SK-N-SH treated with all-trans-retinoic acid at 6 μM for 48 hours (cell line): ENCODE results near the gene TMEM94.

Experiments used
- ARNTL ChIP-seq: fragments of 450-650 bp; formaldehyde crosslinking; IDR thresholded peaks from 2 replicates; pipeline ENCODE4 v1.5.0; 2020; ENCODE audit warnings: low read depth, mild to moderate bottlenecking, moderate library complexity, borderline replicate concordance
- BACH2 ChIP-seq: fragments of 250-450 bp; sonication (Bioruptor Pico); IDR thresholded peaks from 2 replicates; pipeline ENCODE4 v1.9.0; 2021; ENCODE audit warnings: mild to moderate bottlenecking, borderline replicate concordance
- GLIS3 ChIP-seq: fragments of 250-450 bp; sonication (Bioruptor Pico); IDR thresholded peaks from 2 replicates; pipeline ENCODE4 v1.5.0; 2020; ENCODE audit warnings: mild to moderate bottlenecking, moderate library complexity
- PPARA ChIP-seq: fragments of 250-450 bp; sonication (Bioruptor Pico); IDR thresholded peaks from 2 replicates; pipeline ENCODE4 v1.5.0; 2020; ENCODE audit warnings: mild to moderate bottlenecking, borderline replicate concordance
- RARB ChIP-seq: fragments of 250-450 bp; sonication (Bioruptor Pico); IDR thresholded peaks from 2 replicates; pipeline ENCODE4 v1.8.0; 2021; ENCODE audit warnings: mild to moderate bottlenecking, moderate library complexity
- TSHZ2 ChIP-seq: fragments of 250-450 bp; sonication (Bioruptor Pico); IDR thresholded peaks from 2 replicates; pipeline ENCODE4 v1.5.0; 2020; ENCODE audit warnings: mild to moderate bottlenecking, moderate library complexity
- ZFP3 ChIP-seq: fragments of 250-450 bp; sonication (Bioruptor Pico); IDR thresholded peaks from 2 replicates; pipeline ENCODE4 v1.5.0; 2020; ENCODE audit warnings: mild to moderate bottlenecking, moderate library complexity
- ZFP30 ChIP-seq: fragments of 450-650 bp; formaldehyde crosslinking; IDR thresholded peaks from 2 replicates; pipeline ENCODE4 v1.5.0; 2022; ENCODE audit warnings: mild to moderate bottlenecking, moderate library complexity
- TF ChIP-seq, protein P1 (sequence below): fragments of 250-450 bp; sonication (Bioruptor Pico); IDR thresholded peaks from 2 replicates; pipeline ENCODE4 v1.8.0; 2020; ENCODE audit warnings: mild to moderate bottlenecking, moderate library complexity, borderline replicate concordance
- TF ChIP-seq, protein P2 (sequence below): fragments of 250-450 bp; sonication (Bioruptor Pico); IDR thresholded peaks from 2 replicates; pipeline ENCODE4 v1.8.0; 2021; ENCODE audit warnings: low read depth, mild to moderate bottlenecking, moderate library complexity, borderline replicate concordance

GRCh38 chr17:75411328-75412067 is 44.9 kb upstream of the TMEM94 start:
- TF ChIP-seq, protein P1, sequence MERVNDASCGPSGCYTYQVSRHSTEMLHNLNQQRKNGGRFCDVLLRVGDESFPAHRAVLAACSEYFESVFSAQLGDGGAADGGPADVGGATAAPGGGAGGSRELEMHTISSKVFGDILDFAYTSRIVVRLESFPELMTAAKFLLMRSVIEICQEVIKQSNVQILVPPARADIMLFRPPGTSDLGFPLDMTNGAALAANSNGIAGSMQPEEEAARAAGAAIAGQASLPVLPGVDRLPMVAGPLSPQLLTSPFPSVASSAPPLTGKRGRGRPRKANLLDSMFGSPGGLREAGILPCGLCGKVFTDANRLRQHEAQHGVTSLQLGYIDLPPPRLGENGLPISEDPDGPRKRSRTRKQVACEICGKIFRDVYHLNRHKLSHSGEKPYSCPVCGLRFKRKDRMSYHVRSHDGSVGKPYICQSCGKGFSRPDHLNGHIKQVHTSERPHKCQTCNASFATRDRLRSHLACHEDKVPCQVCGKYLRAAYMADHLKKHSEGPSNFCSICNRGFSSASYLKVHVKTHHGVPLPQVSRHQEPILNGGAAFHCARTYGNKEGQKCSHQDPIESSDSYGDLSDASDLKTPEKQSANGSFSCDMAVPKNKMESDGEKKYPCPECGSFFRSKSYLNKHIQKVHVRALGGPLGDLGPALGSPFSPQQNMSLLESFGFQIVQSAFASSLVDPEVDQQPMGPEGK = no peak
- TF ChIP-seq GLIS3 (CRISPR knock-in tag) (no peak), ARNTL (no peak), ZFP30 (no peak), BACH2 (CRISPR knock-in tag) (no peak), ZFP3 (CRISPR knock-in tag) (no peak), TSHZ2 (CRISPR knock-in tag) (no peak), RARB (CRISPR knock-in tag) (no peak), PPARA (CRISPR knock-in tag) (no peak)
- TF ChIP-seq, protein P2, sequence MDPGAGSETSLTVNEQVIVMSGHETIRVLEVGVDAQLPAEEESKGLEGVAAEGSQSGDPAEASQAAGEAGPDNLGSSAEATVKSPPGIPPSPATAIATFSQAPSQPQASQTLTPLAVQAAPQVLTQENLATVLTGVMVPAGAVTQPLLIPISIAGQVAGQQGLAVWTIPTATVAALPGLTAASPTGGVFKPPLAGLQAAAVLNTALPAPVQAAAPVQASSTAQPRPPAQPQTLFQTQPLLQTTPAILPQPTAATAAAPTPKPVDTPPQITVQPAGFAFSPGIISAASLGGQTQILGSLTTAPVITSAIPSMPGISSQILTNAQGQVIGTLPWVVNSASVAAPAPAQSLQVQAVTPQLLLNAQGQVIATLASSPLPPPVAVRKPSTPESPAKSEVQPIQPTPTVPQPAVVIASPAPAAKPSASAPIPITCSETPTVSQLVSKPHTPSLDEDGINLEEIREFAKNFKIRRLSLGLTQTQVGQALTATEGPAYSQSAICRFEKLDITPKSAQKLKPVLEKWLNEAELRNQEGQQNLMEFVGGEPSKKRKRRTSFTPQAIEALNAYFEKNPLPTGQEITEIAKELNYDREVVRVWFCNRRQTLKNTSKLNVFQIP (CRISPR knock-in tag) = no peak
